Measurements from ENCODE around the gene NEFH.
A peak's percentile ranks its signal among the peaks of the same experiment; 100 is the strongest.

NEFH gene

GRCh38 chr22:29493636-29494035 lies 13.6 kb downstream of the NEFH start:
- 86 to 93% methylated on average over 1 of the region's 1 CpG for WGBS, 2 experiments
- Histone ChIP-seq H3K27ac (ENCODE audit: insufficient read depth, low read depth, low read length, poor library complexity, severe bottlenecking) (no peak overlapping the region), H3K36me3 (ENCODE audit: control insufficient read depth, insufficient read depth, low read length) (no peaks in the 10 kb centered on the region), H3K4me3 (ENCODE audit: insufficient read depth, low read depth, low read length) (no peak overlapping the region), H3K9me3 (ENCODE audit: control insufficient read depth, low read length) (no peaks in the 10 kb centered on the region), H3K27me3 (ENCODE audit: control insufficient read depth, insufficient read depth, low read length, poor library complexity, severe bottlenecking) (no peaks in the 10 kb centered on the region), H3K4me1 (ENCODE audit: control insufficient read depth, insufficient read depth, low read length) (no peaks in the 10 kb centered on the region)

GRCh38 chr22:29499852-29500251 lies 19.8 kb downstream of the NEFH start:
- Histone ChIP-seq H3K36me3 (ENCODE audit: control insufficient read depth, insufficient read depth, low read length) (no peaks in the 10 kb centered on the region), H3K27me3 (ENCODE audit: control insufficient read depth, insufficient read depth, low read length, poor library complexity, severe bottlenecking) (no peaks in the 10 kb centered on the region), H3K4me3 (ENCODE audit: insufficient read depth, low read depth, low read length) (no peak overlapping the region), H3K4me1 (ENCODE audit: control insufficient read depth, insufficient read depth, low read length) (no peaks in the 10 kb centered on the region), H3K9me3 (ENCODE audit: control insufficient read depth, low read length) (no peaks in the 10 kb centered on the region), H3K27ac (ENCODE audit: insufficient read depth, low read depth, low read length, poor library complexity, severe bottlenecking) (no peak overlapping the region)
- 93 to 95% methylated on average over 7 to 8 of the region's 8 CpGs for WGBS, 2 experiments

GRCh38 chr22:29503811-29504372 lies 23.9 kb downstream of the NEFH start:
- 71 to 76% methylated on average over 7 of the region's 7 CpGs for WGBS, 2 experiments
- H3K27me3 ChIP-seq (ENCODE audit: control insufficient read depth, insufficient read depth, low read length, poor library complexity, severe bottlenecking) = no peaks in the 10 kb centered on the region
- H3K4me1 ChIP-seq (ENCODE audit: control insufficient read depth, insufficient read depth, low read length) = no peaks in the 10 kb centered on the region
- H3K4me3 ChIP-seq (ENCODE audit: insufficient read depth, low read depth, low read length) = no peak overlapping the region
- H3K9me3 ChIP-seq (ENCODE audit: control insufficient read depth, low read length) = no peaks in the 10 kb centered on the region
- H3K36me3 ChIP-seq (ENCODE audit: control insufficient read depth, insufficient read depth, low read length) = peaks cover 19% of the 10 kb centered on the region
- peak overlapping the region; percentile 88 for H3K27ac ChIP-seq (ENCODE audit: insufficient read depth, low read depth, low read length, poor library complexity, severe bottlenecking)

GRCh38 chr22:29509298-29509697 lies 29.3 kb downstream of the NEFH start:
- no peak overlapping the region for H3K27ac ChIP-seq (ENCODE audit: insufficient read depth, low read depth, low read length, poor library complexity, severe bottlenecking)
- H3K4me1 ChIP-seq (ENCODE audit: control insufficient read depth, insufficient read depth, low read length) = no peaks in the 10 kb centered on the region
- no peaks in the 10 kb centered on the region for H3K9me3 ChIP-seq (ENCODE audit: control insufficient read depth, low read length)
- H3K27me3 ChIP-seq (ENCODE audit: control insufficient read depth, insufficient read depth, low read length, poor library complexity, severe bottlenecking) = no peaks in the 10 kb centered on the region
- peaks cover 41% of the 10 kb centered on the region for H3K36me3 ChIP-seq (ENCODE audit: control insufficient read depth, insufficient read depth, low read length)
- no peak overlapping the region for H3K4me3 ChIP-seq (ENCODE audit: insufficient read depth, low read depth, low read length)

- 92 to 100% methylated on average over 1 of the region's 1 CpG for WGBS, 2 experiments
- H3K4me1 ChIP-seq (ENCODE audit: control insufficient read depth, insufficient read depth, low read length) = no peaks in the 10 kb centered on the region
These were observed 29.8 kb downstream of the NEFH start for GRCh38 chr22:29509815-29510214.

GRCh38 chr22:29510542-29510941 lies 30.5 kb downstream of the NEFH start:
- 95 to 98% methylated on average over 2 of the region's 2 CpGs for WGBS, 2 experiments
- H3K27me3 ChIP-seq (ENCODE audit: control insufficient read depth, insufficient read depth, low read length, poor library complexity, severe bottlenecking) = no peaks in the 10 kb centered on the region
- H3K9me3 ChIP-seq (ENCODE audit: control insufficient read depth, low read length) = no peaks in the 10 kb centered on the region
- no peak overlapping the region for H3K4me3 ChIP-seq (ENCODE audit: insufficient read depth, low read depth, low read length)
- no peaks in the 10 kb centered on the region for H3K4me1 ChIP-seq (ENCODE audit: control insufficient read depth, insufficient read depth, low read length)
- H3K36me3 ChIP-seq (ENCODE audit: control insufficient read depth, insufficient read depth, low read length) = peaks cover 41% of the 10 kb centered on the region
- H3K27ac ChIP-seq (ENCODE audit: insufficient read depth, low read depth, low read length, poor library complexity, severe bottlenecking) = no peak overlapping the region

More at GRCh38 chr22:29509815-29510214, 29.8 kb downstream of the NEFH start:
- H3K27ac ChIP-seq (ENCODE audit: insufficient read depth, low read depth, low read length, poor library complexity, severe bottlenecking) = no peak overlapping the region
- no peak overlapping the region for H3K4me3 ChIP-seq (ENCODE audit: insufficient read depth, low read depth, low read length)
- peaks cover 41% of the 10 kb centered on the region for H3K36me3 ChIP-seq (ENCODE audit: control insufficient read depth, insufficient read depth, low read length)
- no peaks in the 10 kb centered on the region for H3K27me3 ChIP-seq (ENCODE audit: control insufficient read depth, insufficient read depth, low read length, poor library complexity, severe bottlenecking)
- no peaks in the 10 kb centered on the region for H3K9me3 ChIP-seq (ENCODE audit: control insufficient read depth, low read length)

GRCh38 chr22:29511126-29511862 lies 31.3 kb downstream of the NEFH start:
- no peak overlapping the region for H3K27ac ChIP-seq (ENCODE audit: insufficient read depth, low read depth, low read length, poor library complexity, severe bottlenecking)
- H3K27me3 ChIP-seq (ENCODE audit: control insufficient read depth, insufficient read depth, low read length, poor library complexity, severe bottlenecking) = no peaks in the 10 kb centered on the region
- no peaks in the 10 kb centered on the region for H3K4me1 ChIP-seq (ENCODE audit: control insufficient read depth, insufficient read depth, low read length)
- H3K4me3 ChIP-seq (ENCODE audit: insufficient read depth, low read depth, low read length) = no peak overlapping the region
- no peaks in the 10 kb centered on the region for H3K9me3 ChIP-seq (ENCODE audit: control insufficient read depth, low read length)
- WGBS, 2 experiments = 92 to 93% methylated on average over 8 of the region's 8 CpGs
- H3K36me3 ChIP-seq (ENCODE audit: control insufficient read depth, insufficient read depth, low read length) = peaks cover 46% of the 10 kb centered on the region

- 79 to 87% methylated on average over 4 of the region's 4 CpGs for WGBS, 2 experiments
- Histone ChIP-seq H3K4me1 (ENCODE audit: control insufficient read depth, insufficient read depth, low read length) (no peaks in the 10 kb centered on the region), H3K36me3 (ENCODE audit: control insufficient read depth, insufficient read depth, low read length) (peaks cover 43% of the 10 kb centered on the region), H3K9me3 (ENCODE audit: control insufficient read depth, low read length) (no peaks in the 10 kb centered on the region), H3K4me3 (ENCODE audit: insufficient read depth, low read depth, low read length) (no peak overlapping the region), H3K27me3 (ENCODE audit: control insufficient read depth, insufficient read depth, low read length, poor library complexity, severe bottlenecking) (no peaks in the 10 kb centered on the region), H3K27ac (ENCODE audit: insufficient read depth, low read depth, low read length, poor library complexity, severe bottlenecking) (no peak overlapping the region)
These were observed 32.0 kb downstream of the NEFH start for GRCh38 chr22:29512031-29512430.

GRCh38 chr22:29517215-29517908 lies 37.3 kb downstream of the NEFH start:
- 93 to 95% methylated on average over 5 of the region's 5 CpGs for WGBS, 2 experiments

GRCh38 chr22:29518427-29518826 lies 38.4 kb downstream of the NEFH start:
- Histone ChIP-seq H3K36me3 (ENCODE audit: control insufficient read depth, insufficient read depth, low read length) (peaks cover 49% of the 10 kb centered on the region), H3K27ac (ENCODE audit: insufficient read depth, low read depth, low read length, poor library complexity, severe bottlenecking) (no peak overlapping the region), H3K4me1 (ENCODE audit: control insufficient read depth, insufficient read depth, low read length) (no peaks in the 10 kb centered on the region), H3K27me3 (ENCODE audit: control insufficient read depth, insufficient read depth, low read length, poor library complexity, severe bottlenecking) (no peaks in the 10 kb centered on the region), H3K4me3 (ENCODE audit: insufficient read depth, low read depth, low read length) (no peak overlapping the region), H3K9me3 (ENCODE audit: control insufficient read depth, low read length) (no peaks in the 10 kb centered on the region)
- WGBS, 2 experiments = 95 to 96% methylated on average over 5 of the region's 5 CpGs

More at GRCh38 chr22:29517215-29517908, 37.3 kb downstream of the NEFH start:
- Histone ChIP-seq H3K36me3 (ENCODE audit: control insufficient read depth, insufficient read depth, low read length) (peaks cover 45% of the 10 kb centered on the region), H3K9me3 (ENCODE audit: control insufficient read depth, low read length) (no peaks in the 10 kb centered on the region), H3K27ac (ENCODE audit: insufficient read depth, low read depth, low read length, poor library complexity, severe bottlenecking) (no peak overlapping the region), H3K27me3 (ENCODE audit: control insufficient read depth, insufficient read depth, low read length, poor library complexity, severe bottlenecking) (no peaks in the 10 kb centered on the region), H3K4me3 (ENCODE audit: insufficient read depth, low read depth, low read length) (no peak overlapping the region), H3K4me1 (ENCODE audit: control insufficient read depth, insufficient read depth, low read length) (no peaks in the 10 kb centered on the region)
